SK-N-SH treated with all-trans-retinoic acid at 6 μM for 48 hours (cell line): ENCODE measurements around the gene TECTA.

Source experiments
- ARNTL ChIP-seq: fragments of 450-650 bp; formaldehyde crosslinking; IDR thresholded peaks from 2 replicates; pipeline ENCODE4 v1.5.0; 2020; ENCODE audit warnings: low read depth, mild to moderate bottlenecking, moderate library complexity, borderline replicate concordance
- CREB5 ChIP-seq: fragments of 250-450 bp; sonication (Bioruptor Pico); IDR thresholded peaks from 2 replicates; pipeline ENCODE4 v1.5.1; 2020; ENCODE audit warnings: low read depth, mild to moderate bottlenecking, moderate library complexity
- CSDC2 ChIP-seq: fragments of 250-450 bp; sonication (Bioruptor Pico); IDR thresholded peaks from 2 replicates; pipeline ENCODE4 v1.5.0; 2020; ENCODE audit warnings: mild to moderate bottlenecking, moderate library complexity
- CSRNP3 ChIP-seq: fragments of 250-450 bp; sonication (Bioruptor Pico); IDR thresholded peaks from 2 replicates; pipeline ENCODE4 v1.5.1; 2021; ENCODE audit warnings: mild to moderate bottlenecking, moderate library complexity
- ESRRG ChIP-seq: fragments of 250-450 bp; sonication (Bioruptor Pico); IDR thresholded peaks from 2 replicates; pipeline ENCODE4 v1.6.1; 2021; ENCODE audit warnings: mild to moderate bottlenecking
- ISL1 ChIP-seq: fragments of 250-450 bp; sonication (Bioruptor Pico); IDR thresholded peaks from 2 replicates; pipeline ENCODE4 v2.1.2; 2022; ENCODE audit warnings: mild to moderate bottlenecking, moderate library complexity
- OSR1 ChIP-seq: fragments of 250-450 bp; sonication (Bioruptor Pico); IDR thresholded peaks from 2 replicates; pipeline ENCODE4 v1.8.0; 2022; ENCODE audit warnings: moderate library complexity, mild to moderate bottlenecking, inconsistent platforms
- POU6F1 ChIP-seq: fragments of 250-450 bp; sonication (Bioruptor Pico); IDR thresholded peaks from 2 replicates; pipeline ENCODE4 v1.8.0; 2021; ENCODE audit warnings: low read depth, mild to moderate bottlenecking, moderate library complexity, borderline replicate concordance
- RARB ChIP-seq: fragments of 250-450 bp; sonication (Bioruptor Pico); IDR thresholded peaks from 2 replicates; pipeline ENCODE4 v1.8.0; 2021; ENCODE audit warnings: mild to moderate bottlenecking, moderate library complexity
- ZC3H10 ChIP-seq: fragments of 250-450 bp; sonication (Bioruptor Pico); IDR thresholded peaks from 2 replicates; pipeline ENCODE4 v1.5.1; 2021; ENCODE audit warnings: mild to moderate bottlenecking, moderate library complexity
- ZNF8 ChIP-seq: fragments of 450-650 bp; formaldehyde crosslinking; IDR thresholded peaks from 2 replicates; pipeline ENCODE4 v1.5.0; 2020; ENCODE audit warnings: mild to moderate bottlenecking, moderate library complexity

GRCh38 chr11:121226415-121227263 lies 125.6 kb downstream of the TECTA start:
- TF ChIP-seq RARB: no peak
- no peak for TF ChIP-seq ESRRG (CRISPR knock-in tag)
- TF ChIP-seq ZNF8: no peak
- TF ChIP-seq ARNTL (CRISPR knock-in tag): no peak
- no peak for TF ChIP-seq CSRNP3 (CRISPR knock-in tag)
- TF ChIP-seq CREB5 (CRISPR knock-in tag): no peak
- no peak for TF ChIP-seq CSDC2
- TF ChIP-seq POU6F1 (CRISPR knock-in tag): no peak
- TF ChIP-seq ISL1 (CRISPR knock-in tag): no peak
- no peak for TF ChIP-seq OSR1 (CRISPR knock-in tag)
- TF ChIP-seq ZC3H10 (CRISPR knock-in tag): no peak
